ENCODE measurements around the gene CEP128.

DNA sequence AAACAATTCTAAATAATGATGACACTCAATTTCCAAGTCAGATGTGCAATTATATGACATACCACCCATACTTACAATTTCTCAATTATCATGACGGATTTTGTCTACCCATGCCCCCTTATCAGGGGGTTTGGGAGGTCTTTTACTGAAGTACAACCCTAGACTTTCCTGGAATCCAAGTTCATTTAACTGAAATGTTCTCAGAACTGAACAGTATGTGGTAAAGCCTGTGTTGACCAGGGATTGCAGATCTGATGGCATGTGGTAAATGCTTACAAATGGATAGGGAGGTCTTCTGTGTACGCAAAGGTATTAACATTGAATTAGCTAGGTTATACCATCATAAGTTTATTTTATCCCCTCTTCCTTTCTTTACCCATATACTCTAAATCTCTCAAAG lies 281.8 kb downstream of the CEP128 start:
- TF ChIP-seq, protein P1, sequence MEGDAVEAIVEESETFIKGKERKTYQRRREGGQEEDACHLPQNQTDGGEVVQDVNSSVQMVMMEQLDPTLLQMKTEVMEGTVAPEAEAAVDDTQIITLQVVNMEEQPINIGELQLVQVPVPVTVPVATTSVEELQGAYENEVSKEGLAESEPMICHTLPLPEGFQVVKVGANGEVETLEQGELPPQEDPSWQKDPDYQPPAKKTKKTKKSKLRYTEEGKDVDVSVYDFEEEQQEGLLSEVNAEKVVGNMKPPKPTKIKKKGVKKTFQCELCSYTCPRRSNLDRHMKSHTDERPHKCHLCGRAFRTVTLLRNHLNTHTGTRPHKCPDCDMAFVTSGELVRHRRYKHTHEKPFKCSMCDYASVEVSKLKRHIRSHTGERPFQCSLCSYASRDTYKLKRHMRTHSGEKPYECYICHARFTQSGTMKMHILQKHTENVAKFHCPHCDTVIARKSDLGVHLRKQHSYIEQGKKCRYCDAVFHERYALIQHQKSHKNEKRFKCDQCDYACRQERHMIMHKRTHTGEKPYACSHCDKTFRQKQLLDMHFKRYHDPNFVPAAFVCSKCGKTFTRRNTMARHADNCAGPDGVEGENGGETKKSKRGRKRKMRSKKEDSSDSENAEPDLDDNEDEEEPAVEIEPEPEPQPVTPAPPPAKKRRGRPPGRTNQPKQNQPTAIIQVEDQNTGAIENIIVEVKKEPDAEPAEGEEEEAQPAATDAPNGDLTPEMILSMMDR (IDR thresholded peaks at IDR 0.05) = no peak
- TF ChIP-seq POLR2A (IDR thresholded peaks at IDR 0.05) = no peak
